Thoracic aorta (tissue), 2 donors: ENCODE data around the gene DCAF4L1. TPM values are rescaled to one million over a fixed set of nuclear protein-coding genes. Genes with fewer than 3 reads are reported as not detected.
A peak's percentile ranks its signal among the peaks of the same experiment; 100 is the strongest.

Experiments
- ATAC-seq: fragments of 150-250 bp; one replicate; pipeline ENCODE4 v1.8.0; 2017; ENCODE audit warnings: low read depth; ENCODE audit not compliant: insufficient number of reproducible peaks, low FRiP score
- DNase-seq: peaks from one replicate; pipeline ENCODE4 v3.0.0-alpha.2; 2020; ENCODE audit warnings: low spot score
- H3K27ac ChIP-seq, 2 donors: fragments of 200-600 bp; sonication (generic); 1 replicate in 1 of 2; 2 replicates in 1 of 2; pipeline ENCODE4 v1.5.1; 2016; ENCODE audit warnings: mild to moderate bottlenecking in 2 of 2, moderate library complexity in 2 of 2
- H3K27me3 ChIP-seq: fragments of 200-600 bp; sonication (generic); replicated peaks from 2 replicates; pipeline ENCODE4 v1.6.0; 2016; ENCODE audit warnings: mild to moderate bottlenecking; ENCODE audit not compliant: insufficient read depth
- H3K36me3 ChIP-seq: fragments of 200-600 bp; sonication (generic); one replicate; pipeline ENCODE4 v1.5.1; 2016
- H3K4me1 ChIP-seq, 2 donors: fragments of 200-600 bp; sonication (generic); 1 replicate in 1 of 2; 2 replicates in 1 of 2; pipeline versions ENCODE4 v1.5.1 to v1.6.0; 2016; ENCODE audit warnings: low read depth in 2 of 2, mild to moderate bottlenecking in 1 of 2; ENCODE audit not compliant: control insufficient read depth in 1 of 2
- H3K4me3 ChIP-seq: fragments of 200-600 bp; sonication (generic); 2 replicates; pipeline ENCODE4 v1.5.1; 2016; ENCODE audit warnings: mild to moderate bottlenecking
- H3K9me3 ChIP-seq: fragments of 200-600 bp; sonication (generic); 2 replicates; pipeline ENCODE4 v1.5.1; 2016
- CTCF ChIP-seq: fragments of 200-600 bp; sonication (generic); IDR thresholded peaks from one replicate; pipeline ENCODE4 v1.5.1; 2019; ENCODE audit warnings: antibody characterized with exemption
- total RNA-seq, 2 donors: library from RNA; depleted of rRNA; stranded (reverse); fragments of >200 nt; gene quantifications; one replicate each; pipeline versions ENCODE4 v1.1.0 to v1.2.3, GENCODE V29; 2016

The DCAF4L1 gene
- total RNA-seq = under 1 TPM in 1 of 2 donors, not detected in 1; 0.14 TPM

- no peaks in the 10 kb centered on the region for H3K36me3 ChIP-seq
- no peak for DNase-seq
- no peaks in the 10 kb centered on the region for H3K4me1 ChIP-seq
- H3K27ac ChIP-seq = no peak within 1 kb of the TSS
- H3K4me3 ChIP-seq = no peak within 1 kb of the TSS
- TF ChIP-seq CTCF = no peak
- no peaks in the 10 kb centered on the region for H3K9me3 ChIP-seq
- no peaks in the 10 kb centered on the region for H3K27me3 ChIP-seq
- no peak for ATAC-seq
Measured at GRCh38 chr4:41981456-41981855, at the start of gene DCAF4L1. Gene DCAF4L1 (plus strand): TSS chr4:41981756. CDS start chr4:41981793, 37 bp downstream.

- DNase-seq (no peak), ATAC-seq (no peak)
- H3K4me1 ChIP-seq = peaks cover 12 to 20% of the 10 kb centered on the region in 2 donors
- no peak for TF ChIP-seq CTCF
- H3K9me3 ChIP-seq = no peaks in the 10 kb centered on the region
- H3K27me3 ChIP-seq = no peaks in the 10 kb centered on the region
- H3K27ac ChIP-seq = no peak overlapping the region
- H3K36me3 ChIP-seq = no peaks in the 10 kb centered on the region
- no peak overlapping the region for H3K4me3 ChIP-seq
Measured at GRCh38 chr4:41932988-41933387, 48.6 kb upstream of the DCAF4L1 start.

- ATAC-seq (no peak), DNase-seq (no peak)
- Histone ChIP-seq H3K36me3 (peaks cover 2% of the 10 kb centered on the region), H3K27ac (peak overlapping the region in 1 of 2 donors; percentile 40), H3K9me3 (no peaks in the 10 kb centered on the region), H3K4me3 (peak overlapping the region; percentile 82), H3K4me1 (peaks cover 12 to 21% of the 10 kb centered on the region in 2 donors), H3K27me3 (no peaks in the 10 kb centered on the region)
- TF ChIP-seq CTCF = no peak
Measured at GRCh38 chr4:41933997-41934503, 47.5 kb upstream of the DCAF4L1 start.

- Histone ChIP-seq H3K9me3 (no peaks in the 10 kb centered on the region), H3K36me3 (peaks cover 4% of the 10 kb centered on the region), H3K27me3 (no peaks in the 10 kb centered on the region), H3K4me1 (peaks cover 12 to 21% of the 10 kb centered on the region in 2 donors), H3K27ac (peak overlapping the region in 1 of 2 donors; percentile 40), H3K4me3 (peak overlapping the region; percentile 82)
- DNase-seq (no peak), ATAC-seq (no peak)
- no peak for TF ChIP-seq CTCF
Measured at GRCh38 chr4:41934514-41934900, 47.0 kb upstream of the DCAF4L1 start.

GRCh38 chr4:41934901-41935651 lies 46.5 kb upstream of the DCAF4L1 start, which contains the start of gene TMEM33:
Gene TMEM33 (plus strand): TSS chr4:41935429. CDS start chr4:41935485, 56 bp downstream.
- DNase-seq = peak; percentile 44

More at GRCh38 chr4:41934901-41935651, 46.5 kb upstream of the DCAF4L1 start, which contains the start of gene TMEM33:
- peak; percentile 31 for TF ChIP-seq CTCF
- no peaks in the 10 kb centered on the region for H3K9me3 ChIP-seq
- H3K4me1 ChIP-seq = peaks cover 12 to 21% of the 10 kb centered on the region in 2 donors
- H3K27me3 ChIP-seq = no peaks in the 10 kb centered on the region
- H3K27ac ChIP-seq = peak within 1 kb of the TSS; percentile 40 to 44
- H3K36me3 ChIP-seq = peaks cover 4% of the 10 kb centered on the region
- peak; percentile 92 for ATAC-seq
- H3K4me3 ChIP-seq = peak within 1 kb of the TSS; percentile 82
